Glutamatergic neuron (in vitro differentiated cells): ENCODE data around the gene UAP1L1. TPM values are rescaled to one million over a fixed set of nuclear protein-coding genes. Genes with fewer than 3 reads are reported as not detected.
A peak's percentile ranks its signal among the peaks of the same experiment; 100 is the strongest.
"Not testable (repeated sequence)": the region's sequence is repeated elsewhere in the genome, so short reads cannot be mapped to it uniquely, and the experiment has no call there.

Source experiments
- DNase-seq: peaks from one replicate; pipeline ENCODE4 v3.0.0; 2022
- H3K27ac Mint-ChIP-seq: one replicate; pipeline ENCODE4 v1.8.0; 2020; ENCODE audit warnings: mild to moderate bottlenecking, mixed read lengths, inconsistent platforms; ENCODE audit not compliant: unreplicated experiment
- H3K27me3 Mint-ChIP-seq: one replicate; pipeline ENCODE4 v1.8.0; 2020; ENCODE audit warnings: mild to moderate bottlenecking, moderate library complexity, mixed read lengths, inconsistent platforms; ENCODE audit not compliant: unreplicated experiment
- H3K36me3 Mint-ChIP-seq: one replicate; pipeline ENCODE4 v1.8.0; 2020; ENCODE audit warnings: mild to moderate bottlenecking, mixed read lengths, inconsistent platforms; ENCODE audit not compliant: unreplicated experiment
- H3K4me1 Mint-ChIP-seq: one replicate; pipeline ENCODE4 v1.8.0; 2020; ENCODE audit warnings: mild to moderate bottlenecking, low read depth, mixed read lengths, inconsistent platforms; ENCODE audit not compliant: unreplicated experiment
- H3K4me3 Mint-ChIP-seq: one replicate; pipeline ENCODE4 v1.8.0; 2020; ENCODE audit warnings: mild to moderate bottlenecking, mixed read lengths, inconsistent platforms; ENCODE audit not compliant: unreplicated experiment
- H3K9me3 Mint-ChIP-seq: one replicate; pipeline ENCODE4 v1.8.0; 2020; ENCODE audit warnings: mild to moderate bottlenecking, moderate library complexity, mixed read lengths, inconsistent platforms; ENCODE audit not compliant: unreplicated experiment
- CTCF ChIP-seq: fragments of 200-600 bp; sonication (generic); IDR thresholded peaks from one replicate; pipeline ENCODE4 v1.5.0; 2021; ENCODE audit not compliant: partially characterized antibody, unreplicated experiment
- total RNA-seq: library from RNA; stranded (reverse); fragmentation: NEBNext Ultra II Directional; extraction: Animal tissue kit (Norgen Biotek cat#: 25700); gene quantifications from one replicate; pipeline ENCODE4 v1.2.1, GENCODE V29; 2021; ENCODE audit not compliant: unreplicated experiment

UAP1L1 gene
- total RNA-seq, 1 donor from 2014 or later: 5.1 TPM

- Mint-ChIP-seq H3K4me3 (no peak overlapping the region), H3K4me1 (peaks cover 2% of the 10 kb centered on the region), H3K27me3 (peaks cover 12% of the 10 kb centered on the region), H3K27ac (no peak overlapping the region), H3K36me3 (no peaks in the 10 kb centered on the region), H3K9me3 (peaks cover 3% of the 10 kb centered on the region)
- no peak for DNase-seq
- TF ChIP-seq CTCF: no peak
Observed at GRCh38 chr9:137030538-137031527, 46.5 kb upstream of the UAP1L1 start.

- Mint-ChIP-seq H3K4me1 (peaks cover 2% of the 10 kb centered on the region), H3K36me3 (no peaks in the 10 kb centered on the region), H3K27me3 (peaks cover 12% of the 10 kb centered on the region), H3K27ac (no peak within 1 kb of the TSS), H3K4me3 (no peak within 1 kb of the TSS), H3K9me3 (peaks cover 3% of the 10 kb centered on the region)
- no peak for DNase-seq
- no peak for TF ChIP-seq CTCF
Observed at GRCh38 chr9:137031904-137032640, 45.2 kb upstream of the UAP1L1 start, which contains the start of gene FUT7. TSS of gene FUT7 (minus strand) at chr9:137032088. CDS start at chr9:137031991, 97 bp downstream.

GRCh38 chr9:137032858-137033257, 44.5 kb upstream of the UAP1L1 start:
- H3K27ac Mint-ChIP-seq: no peak overlapping the region
- peak overlapping the region; percentile 9 for H3K4me3 Mint-ChIP-seq
- no peak for DNase-seq
- TF ChIP-seq CTCF: no peak
- no peaks in the 10 kb centered on the region for H3K36me3 Mint-ChIP-seq
- peaks cover 2% of the 10 kb centered on the region for H3K4me1 Mint-ChIP-seq
- H3K9me3 Mint-ChIP-seq: peaks cover 2% of the 10 kb centered on the region
- H3K27me3 Mint-ChIP-seq: peaks cover 10% of the 10 kb centered on the region

- H3K36me3 Mint-ChIP-seq, H3K4me1 Mint-ChIP-seq, H3K27me3 Mint-ChIP-seq, H3K27ac Mint-ChIP-seq, H3K9me3 Mint-ChIP-seq, DNase-seq, H3K4me3 Mint-ChIP-seq: not testable (repeated sequence)
Observed at GRCh38 chr9:137033481-137033880, 43.8 kb upstream of the UAP1L1 start.

- DNase-seq: no peak
- no peak for TF ChIP-seq CTCF
- H3K27ac Mint-ChIP-seq: no peak overlapping the region
- H3K4me3 Mint-ChIP-seq: no peak overlapping the region
- H3K9me3 Mint-ChIP-seq: peaks cover 4% of the 10 kb centered on the region
- H3K4me1 Mint-ChIP-seq: peaks cover 2% of the 10 kb centered on the region
- peaks cover 10% of the 10 kb centered on the region for H3K27me3 Mint-ChIP-seq
- H3K36me3 Mint-ChIP-seq: no peaks in the 10 kb centered on the region
Observed at GRCh38 chr9:137034039-137034708, 43.1 kb upstream of the UAP1L1 start.
